Measurements from ENCODE around the gene EXTL1. TPM values are rescaled to one million over a fixed set of nuclear protein-coding genes. Genes with fewer than 3 reads are reported as not detected.
A peak's percentile ranks its signal among the peaks of the same experiment; 100 is the strongest.

EXTL1 gene
- total and polyA plus RNA-seq, 10 of the 15 experiments (the other 5 are each of a cell fraction or from before 2014, with no cell fraction given), result not detected

DNA sequence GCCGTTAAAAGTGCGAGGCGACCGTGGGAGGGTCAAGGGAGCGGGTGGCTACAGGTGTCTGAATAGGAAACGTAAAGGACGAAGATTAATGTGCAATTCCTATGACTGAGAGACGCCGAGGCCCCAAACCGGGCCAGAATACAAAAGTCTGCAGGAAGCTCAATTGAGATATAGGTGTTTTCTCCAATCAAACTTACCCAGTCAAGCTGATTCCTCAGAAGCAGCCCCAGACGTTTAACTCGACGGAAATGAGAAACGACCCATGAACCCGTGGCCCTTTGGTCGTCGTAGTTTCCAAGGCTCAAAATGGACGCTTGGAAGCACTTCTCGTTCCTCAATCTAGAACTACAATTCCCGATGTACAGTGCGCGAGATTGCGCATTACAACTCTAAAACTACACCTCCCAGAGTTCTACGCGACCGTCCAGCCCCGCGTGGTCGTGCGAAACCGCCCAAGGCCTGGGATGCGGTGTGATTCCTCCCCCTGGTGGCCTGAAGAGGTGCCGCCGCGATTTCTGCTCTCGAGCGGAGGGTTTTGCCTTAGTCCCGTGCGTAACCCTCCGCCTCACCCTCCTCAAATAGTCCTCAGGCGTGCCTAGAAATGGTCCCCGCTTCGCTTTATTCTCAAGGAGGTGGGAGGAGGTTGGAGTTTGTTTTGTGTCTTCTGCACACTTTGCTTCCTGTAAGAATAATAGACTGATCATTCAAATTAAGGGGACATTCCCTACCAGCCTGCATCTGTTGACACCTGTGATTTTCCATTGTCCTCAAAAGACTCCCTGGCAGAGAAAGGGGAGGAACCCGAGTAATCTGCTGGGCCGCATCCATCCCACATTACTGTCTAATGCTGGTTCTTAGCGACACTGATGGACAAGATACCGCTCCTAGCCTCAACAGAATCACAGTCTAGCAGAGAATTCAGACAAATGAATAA, 23.5 kb upstream of the EXTL1 start, which contains the start of gene PAFAH2 (continued):
- TF ChIP-seq ZNF384 (IDR thresholded peaks at IDR 0.05; ENCODE audit: borderline replicate concordance, low read depth, low read length), result peak; percentile 26; the same call in 1 of the 2 replicates
- no peak for TF ChIP-seq JUNB (IDR thresholded peaks at IDR 0.05)
- peak in 1 of 2 experiments; percentile 53; a peak in 1 of 4 replicates for TF ChIP-seq EP300 (IDR thresholded peaks at IDR 0.05; ENCODE audit: borderline replicate concordance in 1 of 2, control insufficient read depth in 1 of 2, low read depth in 2 of 2, low read length in 2 of 2)
- TF ChIP-seq YY1 (IDR thresholded peaks at IDR 0.05; ENCODE audit: low read depth, low read length), result peak; percentile 95
- peak; percentile 68 for TF ChIP-seq ZNF24 (IDR thresholded peaks at IDR 0.05)
- peak; percentile 56; the same call in 1 of the 2 replicates for TF ChIP-seq PML (IDR thresholded peaks at IDR 0.05; ENCODE audit: low read length)
- no peak for TF ChIP-seq RBBP5 (conservative IDR thresholded peaks at IDR 0.05)
- no peak for TF ChIP-seq CBX3 (IDR thresholded peaks at IDR 0.05; ENCODE audit: borderline replicate concordance, low read depth)
- peak; percentile 87 for TF ChIP-seq RAD51 (IDR thresholded peaks at IDR 0.05)
- peak; percentile 69 for TF ChIP-seq ATF7 (IDR thresholded peaks at IDR 0.05; ENCODE audit: low read depth)
- TF ChIP-seq PBX3 (IDR thresholded peaks at IDR 0.05; ENCODE audit: insufficient replicate concordance, low read depth, low read length), result peak; percentile 93
- no peak for TF ChIP-seq POLR2A (IDR thresholded peaks at IDR 0.05; ENCODE audit: low read depth, low read length)
- peak; percentile 32 for TF ChIP-seq NKRF (conservative IDR thresholded peaks at IDR 0.05)
- no peak for TF ChIP-seq ATF2 (IDR thresholded peaks at IDR 0.05; ENCODE audit: low read length)
- TF ChIP-seq HDAC2 (IDR thresholded peaks at IDR 0.05), result no peak
- peak in 1 of 2 experiments; percentile 49; a peak in 1 of 3 replicates for TF ChIP-seq EGR1 (IDR thresholded peaks at IDR 0.05; ENCODE audit: borderline replicate concordance in 1 of 2, low read depth in 2 of 2, low read length in 2 of 2)
- peak; percentile 86 for TF ChIP-seq MAX (IDR thresholded peaks at IDR 0.05; ENCODE audit: low read depth, low read length)
- TF ChIP-seq CREB1 (IDR thresholded peaks at IDR 0.05; ENCODE audit: low read depth), result peak; percentile 95
- TF ChIP-seq POLR2AphosphoS5 (IDR thresholded peaks at IDR 0.05; ENCODE audit: low read length), result no peak
- TF ChIP-seq ASH2L (IDR thresholded peaks at IDR 0.05; ENCODE audit: borderline replicate concordance, low read depth), result no peak
- TF ChIP-seq ZNF592 (IDR thresholded peaks at IDR 0.05), result peak; percentile 85

All from GM12878 (cell line).